OCI-LY3 (cell line): ENCODE results near the gene EPHA8.

Experiments used
- CTCF ChIP-seq: fragments of 200-600, 300-600 bp; sonication (generic); IDR thresholded peaks from 2 replicates; pipeline ENCODE4 v1.5.1; 2014; ENCODE audit warnings: antibody characterized with exemption, low read length, low read depth
- EZH2phosphoT487 ChIP-seq: fragments of 200-600 bp; shearing (Covaris generic); IDR thresholded peaks from 2 replicates; pipeline ENCODE4 v1.6.1; 2018; ENCODE audit warnings: antibody characterized with exemption, mixed run types, low read depth

- TF ChIP-seq CTCF: no peak
- TF ChIP-seq EZH2phosphoT487: no peak
Observed at GRCh38 chr1:22606161-22606560, 42.9 kb downstream of the EPHA8 start.
